GM10248 (cell line): ENCODE results near the gene BCAN.

ENCODE experiments used
- CTCF ChIA-PET: fragments of 300-600 bp; sonication (Branson Sonifier 250); formaldehyde crosslinking; extraction: SDS; loops from one replicate; lab custom pipeline; 2021; ENCODE audit warnings: antibody characterized with exemption; lab: Yijun Ruan, JAX
- POLR2A ChIA-PET: fragments of 350-650 bp; sonication (Branson Sonifier 250); formaldehyde crosslinking; extraction: SDS; loops from one replicate; lab custom pipeline; 2020; ENCODE audit warnings: antibody characterized with exemption; lab: Yijun Ruan, JAX
- DNase-seq: peaks from one replicate; pipeline ENCODE4 v3.0.0; 2012; ENCODE audit errors: extremely low spot score
- TF ChIP-seq, protein P1 (sequence below): IDR thresholded peaks from 2 replicates; pipeline ENCODE4 v1.5.1; 2012; ENCODE audit warnings: mild to moderate bottlenecking, low read depth; ENCODE audit errors: extremely low read depth, missing control alignments, control extremely low read depth

Gene BCAN

DNA sequence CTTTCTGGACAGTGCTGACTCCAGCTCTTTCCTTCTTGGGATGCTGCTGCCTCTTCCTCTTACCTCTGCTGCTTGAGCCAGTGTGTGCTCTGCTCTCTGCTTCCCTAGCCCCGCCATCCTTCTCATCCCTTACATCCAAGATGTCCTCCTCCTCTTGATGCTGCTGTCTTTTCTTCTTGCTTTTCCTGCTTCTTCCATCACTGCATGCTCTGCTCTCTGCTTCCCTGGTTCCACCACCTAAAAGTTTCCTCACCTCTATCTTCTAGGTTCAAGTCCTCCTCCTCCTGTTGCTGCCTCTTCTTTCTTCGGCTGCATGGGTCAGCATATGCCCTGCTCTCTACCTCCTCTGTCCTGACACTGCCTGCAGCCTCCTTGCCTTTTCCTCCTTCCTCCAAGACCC lies 46.9 kb upstream of the BCAN start:
- TF ChIP-seq, protein P1, sequence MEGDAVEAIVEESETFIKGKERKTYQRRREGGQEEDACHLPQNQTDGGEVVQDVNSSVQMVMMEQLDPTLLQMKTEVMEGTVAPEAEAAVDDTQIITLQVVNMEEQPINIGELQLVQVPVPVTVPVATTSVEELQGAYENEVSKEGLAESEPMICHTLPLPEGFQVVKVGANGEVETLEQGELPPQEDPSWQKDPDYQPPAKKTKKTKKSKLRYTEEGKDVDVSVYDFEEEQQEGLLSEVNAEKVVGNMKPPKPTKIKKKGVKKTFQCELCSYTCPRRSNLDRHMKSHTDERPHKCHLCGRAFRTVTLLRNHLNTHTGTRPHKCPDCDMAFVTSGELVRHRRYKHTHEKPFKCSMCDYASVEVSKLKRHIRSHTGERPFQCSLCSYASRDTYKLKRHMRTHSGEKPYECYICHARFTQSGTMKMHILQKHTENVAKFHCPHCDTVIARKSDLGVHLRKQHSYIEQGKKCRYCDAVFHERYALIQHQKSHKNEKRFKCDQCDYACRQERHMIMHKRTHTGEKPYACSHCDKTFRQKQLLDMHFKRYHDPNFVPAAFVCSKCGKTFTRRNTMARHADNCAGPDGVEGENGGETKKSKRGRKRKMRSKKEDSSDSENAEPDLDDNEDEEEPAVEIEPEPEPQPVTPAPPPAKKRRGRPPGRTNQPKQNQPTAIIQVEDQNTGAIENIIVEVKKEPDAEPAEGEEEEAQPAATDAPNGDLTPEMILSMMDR = no peak
- CTCF ChIA-PET = interaction anchor here (1.1 to 2.6 kb wide), 7 partner anchors 8 to 149 kb away, joined by 3 to 6 read pairs (median 5); partner anchors contain the start of genes ISG20L2 and METTL25B
- no peak for DNase-seq
- POLR2A ChIA-PET = interaction anchor here (0.5 kb wide), 1 partner anchor 206 kb away, joined by 3 read pairs; no protein-coding TSS in a partner anchor

DNA sequence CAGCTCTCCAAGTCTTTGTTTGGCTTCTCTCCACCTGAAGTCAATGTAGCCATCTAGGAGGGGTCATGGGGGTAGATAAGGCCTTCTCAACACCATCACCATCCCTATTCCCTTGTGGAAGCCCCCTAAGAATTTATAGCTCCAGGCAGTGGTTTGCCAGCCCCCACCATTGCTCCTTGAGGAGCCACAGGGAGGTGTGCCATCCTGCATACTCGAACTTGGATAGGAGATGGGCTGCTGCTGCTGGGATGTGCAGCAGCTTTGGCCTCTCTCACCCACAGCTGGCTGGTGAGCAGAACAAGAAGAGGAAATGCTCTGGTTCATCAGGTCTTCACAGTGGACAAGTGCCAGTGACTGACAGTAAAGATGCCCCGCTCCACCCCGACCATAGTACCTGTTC lies 45.5 kb upstream of the BCAN start:
- ChIA-PET POLR2A (no interaction called here), CTCF (interaction anchor here (0.7 to 2.0 kb wide), 8 partner anchors 8 to 150 kb away, joined by 3 to 6 read pairs (median 4); no protein-coding TSS in a partner anchor)
- TF ChIP-seq, protein P1 = no peak
- DNase-seq = no peak

DNA sequence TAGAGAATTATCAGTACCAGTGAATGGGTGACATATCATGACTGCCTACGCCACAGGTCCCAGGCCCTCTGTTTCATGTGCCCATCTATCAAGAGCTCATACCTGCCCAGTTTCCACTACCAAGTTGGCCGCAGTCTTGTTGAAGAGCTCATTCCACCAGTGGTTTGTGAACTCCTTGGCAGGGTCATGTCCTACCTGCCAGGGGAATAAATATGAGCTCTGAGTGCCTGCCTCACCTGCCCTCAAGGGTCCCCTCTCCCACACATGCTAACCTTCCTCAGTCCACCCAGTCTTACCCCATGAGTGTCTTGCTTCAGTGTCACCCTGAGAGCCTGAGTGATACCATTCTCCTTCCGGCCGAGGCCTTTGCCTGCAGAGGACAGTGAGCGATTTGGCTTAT lies 43.8 kb upstream of the BCAN start:
- TF ChIP-seq, protein P1 = no peak
- ChIA-PET CTCF (interaction anchor here (0.7 to 1.8 kb wide), 7 partner anchors 10 to 118 kb away, joined by 3 to 6 read pairs (median 4); no protein-coding TSS in a partner anchor), POLR2A (no interaction called here)
- DNase-seq = no peak

DNA sequence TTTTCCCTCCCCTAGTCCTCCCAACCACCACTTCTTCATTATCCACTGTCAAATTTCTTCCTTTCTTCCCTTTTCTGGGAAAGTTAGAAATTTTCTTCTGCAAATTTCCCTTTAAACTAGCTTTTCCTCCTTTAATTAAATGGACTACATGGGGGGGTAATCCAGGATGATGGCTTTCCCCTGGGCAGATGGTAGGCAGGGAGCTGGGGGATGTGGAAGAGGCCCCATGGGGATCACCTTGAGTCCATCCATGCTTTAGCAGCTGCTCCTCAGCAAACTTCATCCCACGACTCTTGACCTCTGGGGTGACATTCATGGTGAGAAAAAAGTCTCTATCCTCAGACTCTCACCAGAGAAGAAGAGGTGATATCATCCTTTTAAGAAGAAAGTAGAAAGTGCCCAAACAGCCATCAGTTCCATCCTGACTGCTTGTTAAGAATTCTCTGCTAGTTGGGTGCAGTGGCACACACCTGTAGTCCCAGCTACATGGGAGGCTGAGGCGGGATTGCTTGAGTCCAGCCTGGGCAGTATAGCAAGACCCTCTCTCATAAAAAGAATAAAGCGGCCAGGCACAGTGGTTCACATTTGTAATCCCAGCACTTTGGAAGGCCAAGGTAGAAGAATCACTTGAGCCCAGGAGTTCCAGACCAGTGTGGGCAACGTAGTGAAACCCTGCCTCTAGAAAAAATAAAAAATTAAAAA lies 43.0 kb upstream of the BCAN start:
- no peak for DNase-seq
- TF ChIP-seq, protein P1 = no peak
- POLR2A ChIA-PET = no interaction called here
- CTCF ChIA-PET = interaction anchor here (0.8 to 1.8 kb wide), 9 partner anchors 10 to 127 kb away, joined by 3 to 8 read pairs (median 3); no protein-coding TSS in a partner anchor

DNA sequence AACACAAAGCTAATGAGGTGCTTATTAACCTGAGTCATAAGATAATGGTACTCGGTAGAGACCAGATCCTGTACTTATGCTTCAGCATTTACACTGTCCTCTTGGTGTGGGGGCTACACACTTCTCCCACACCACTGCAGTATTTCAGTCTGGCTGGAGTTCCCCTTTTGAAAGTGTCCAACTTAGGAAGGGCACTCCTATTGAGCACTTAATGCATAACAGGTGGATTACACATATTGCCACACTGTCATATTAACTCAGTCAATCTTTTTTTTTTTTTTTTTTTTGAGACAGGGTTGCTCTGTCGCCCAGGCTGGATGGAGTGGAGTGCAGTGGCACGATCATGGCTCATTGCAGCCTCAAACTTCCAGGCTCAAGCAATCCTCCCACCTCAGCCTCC lies 42.1 kb upstream of the BCAN start:
- DNase-seq = no peak
- CTCF ChIA-PET = interaction anchor here (0.6 to 3.3 kb wide), 15 partner anchors 8 to 214 kb away, joined by 3 to 14 read pairs (median 4); partner anchors contain the start of gene NAXE
- TF ChIP-seq, protein P1 = no peak
- POLR2A ChIA-PET = interaction anchor here (0.7 kb wide), 1 partner anchor 24 kb away, joined by 4 read pairs; no protein-coding TSS in a partner anchor

DNA sequence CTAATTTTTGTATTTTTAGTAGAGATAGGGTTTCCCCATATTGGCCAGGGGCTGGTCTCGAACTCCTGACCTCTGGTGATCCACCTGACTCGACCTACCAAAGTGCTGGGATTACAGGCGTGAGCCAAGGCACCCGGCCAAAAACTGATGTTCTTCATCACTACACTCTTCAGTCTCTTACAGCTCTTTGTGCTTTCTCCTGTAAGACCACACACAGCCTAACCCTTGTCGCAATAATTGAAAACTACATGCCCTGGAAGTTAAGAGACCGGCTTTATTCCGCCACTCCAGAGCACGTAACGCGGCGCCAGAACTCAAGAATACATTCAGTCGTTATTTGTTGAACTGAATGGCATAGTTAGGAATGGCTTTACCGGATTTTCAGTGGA lies 41.2 kb upstream of the BCAN start:
- POLR2A ChIA-PET = interaction anchor here (0.8 kb wide), 1 partner anchor 100 kb away, joined by 3 read pairs; the partner anchor contains the start of gene MEF2D
- TF ChIP-seq, protein P1 = no peak
- CTCF ChIA-PET = interaction anchor here (0.9 to 3.3 kb wide), 13 partner anchors 8 to 215 kb away, joined by 3 to 14 read pairs (median 4); partner anchors contain the start of genes HAPLN2 and NAXE
- no peak for DNase-seq
